Hematopoietic multipotent progenitor cell treated with erythropoietin and hydrocortisone succinate and interleukin-3 and kit ligand, for 6 days (in vitro differentiated cells): Measurements from ENCODE around the gene FBXO3.
A peak's percentile ranks its signal among the peaks of the same experiment; 100 is the strongest.
"Not testable (repeated sequence)": the region's sequence is repeated elsewhere in the genome, so short reads cannot be mapped to it uniquely, and the experiment has no call there.

Source experiments
- DNase-seq: peaks from one replicate; pipeline ENCODE4 v3.0.0-alpha.2; 2015

The FBXO3 gene

GRCh38 chr11:33770236-33770635 lies 4.1 kb downstream of the FBXO3 start:
- DNase-seq = no peak

GRCh38 chr11:33769542-33769941 lies 4.8 kb downstream of the FBXO3 start:
- DNase-seq = no peak

- no peak for DNase-seq
Observed at GRCh38 chr11:33767624-33768023, 6.7 kb downstream of the FBXO3 start.

- no peak for DNase-seq
Observed at GRCh38 chr11:33766085-33766484, 8.2 kb downstream of the FBXO3 start.

GRCh38 chr11:33761471-33761870 lies 12.8 kb downstream of the FBXO3 start:
- DNase-seq = no peak

- no peak for DNase-seq
Observed at GRCh38 chr11:33753304-33753967, 20.9 kb downstream of the FBXO3 start.

GRCh38 chr11:33751878-33752277 lies 22.4 kb downstream of the FBXO3 start:
- DNase-seq = no peak

GRCh38 chr11:33747979-33748378 lies 26.3 kb downstream of the FBXO3 start:
- no peak for DNase-seq

GRCh38 chr11:33743291-33743690 lies 31.0 kb downstream of the FBXO3 start:
- DNase-seq = no peak

- DNase-seq = peak; percentile 67
Observed at GRCh38 chr11:33742249-33742851, 32.0 kb downstream of the FBXO3 start.

GRCh38 chr11:33741806-33742205 lies 32.5 kb downstream of the FBXO3 start:
- no peak for DNase-seq

- peak; percentile 90 for DNase-seq
Observed at GRCh38 chr11:33737362-33737821, 36.9 kb downstream of the FBXO3 start.

GRCh38 chr11:33736148-33736812 lies 38.0 kb downstream of the FBXO3 start, which contains the start of gene CD59:
Gene CD59, minus strand, starts transcription at chr11:33736423. Its CDS starts 13,978 bp downstream, at chr11:33722445.
- peak; percentile 94 for DNase-seq

- peak; percentile 73 for DNase-seq
Observed at GRCh38 chr11:33735271-33736147, 38.8 kb downstream of the FBXO3 start.

- DNase-seq = peak; percentile 48
Observed at GRCh38 chr11:33734441-33735270, 39.7 kb downstream of the FBXO3 start.

GRCh38 chr11:33733980-33734379 lies 40.3 kb downstream of the FBXO3 start:
- DNase-seq = no peak

GRCh38 chr11:33731723-33732531 lies 42.4 kb downstream of the FBXO3 start:
- DNase-seq = peak; percentile 49

- peak; percentile 27 for DNase-seq
Observed at GRCh38 chr11:33730716-33731115, 43.6 kb downstream of the FBXO3 start.

- not testable (repeated sequence) for DNase-seq
Observed at GRCh38 chr11:33729072-33729664, 45.2 kb downstream of the FBXO3 start.

GRCh38 chr11:33727539-33727938 lies 46.8 kb downstream of the FBXO3 start:
- DNase-seq = not testable (repeated sequence)

GRCh38 chr11:33725496-33725895 lies 48.8 kb downstream of the FBXO3 start:
- DNase-seq = no peak
